Thymus (tissue), 2 donors: ENCODE results near the gene RNPS1. TPM values are rescaled to one million over a fixed set of nuclear protein-coding genes. Genes with fewer than 3 reads are reported as not detected.

Experiments used
- polyA plus RNA-seq: library from polyadenylated mRNA; stranded (reverse); fragments of 200-250 nt; gene quantifications from one replicate; pipeline ENCODE4 v1.2.3, GENCODE V29; 2013
- total RNA-seq: library from RNA; stranded (reverse); fragments of 120-200 nt; gene quantifications from one replicate; pipeline ENCODE4 v1.2.4, GENCODE V29; 2013
- donor health status: healthy.

The RNPS1 gene
- total and polyA plus RNA-seq, 2 donors: 87.2 to 130 TPM

Other genes starting within 250 kb of the RNPS1 start
- gene NPW, start 248.3 kb downstream of the RNPS1 start, total RNA-seq: 0.66 TPM
- gene NPW, start 248.3 kb downstream of the RNPS1 start, polyA plus RNA-seq: 1.2 TPM
- gene NHERF2, start 241.2 kb downstream of the RNPS1 start, total RNA-seq: 6.3 TPM
- gene NHERF2, start 241.2 kb downstream of the RNPS1 start, polyA plus RNA-seq: 23.4 TPM
- 32.7 TPM for gene NTHL1, start 220.3 kb downstream of the RNPS1 start, total RNA-seq
- 32.7 TPM for gene NTHL1, start 220.3 kb downstream of the RNPS1 start, polyA plus RNA-seq
- 22.7 TPM for gene TSC2, start 220.1 kb downstream of the RNPS1 start, total RNA-seq
- 61.8 TPM for gene TSC2, start 220.1 kb downstream of the RNPS1 start, polyA plus RNA-seq
- gene PKD1, start 132.2 kb downstream of the RNPS1 start, total RNA-seq: 13.4 TPM
- 35.3 TPM for gene PKD1, start 132.2 kb downstream of the RNPS1 start, polyA plus RNA-seq
- 0.28 TPM for gene RAB26, start 119.5 kb downstream of the RNPS1 start, total RNA-seq
- gene RAB26, start 119.5 kb downstream of the RNPS1 start, polyA plus RNA-seq: 2.6 TPM
- 22.3 TPM for gene TRAF7, start 112.3 kb downstream of the RNPS1 start, total RNA-seq
- gene TRAF7, start 112.3 kb downstream of the RNPS1 start, polyA plus RNA-seq: 23.9 TPM
- 0.05 TPM for gene CASKIN1, start 71.5 kb downstream of the RNPS1 start, total RNA-seq
- 0.48 TPM for gene CASKIN1, start 71.5 kb downstream of the RNPS1 start, polyA plus RNA-seq
- gene MLST8, start 62.7 kb downstream of the RNPS1 start, total RNA-seq: 20.3 TPM
- gene MLST8, start 62.7 kb downstream of the RNPS1 start, polyA plus RNA-seq: 34.6 TPM
- gene BRICD5, start 57.3 kb downstream of the RNPS1 start, total RNA-seq: 4.0 TPM
- 21.3 TPM for gene BRICD5, start 57.3 kb downstream of the RNPS1 start, polyA plus RNA-seq
- 12.4 TPM for gene PGP, start 53.3 kb downstream of the RNPS1 start, total RNA-seq
- 12.9 TPM for gene PGP, start 53.3 kb downstream of the RNPS1 start, polyA plus RNA-seq
- gene E4F1, start 44.5 kb downstream of the RNPS1 start, total RNA-seq: 26.5 TPM
- gene E4F1, start 44.5 kb downstream of the RNPS1 start, polyA plus RNA-seq: 42.3 TPM
- 0.99 TPM for gene DNASE1L2, start 31.7 kb downstream of the RNPS1 start, total RNA-seq
- gene DNASE1L2, start 31.7 kb downstream of the RNPS1 start, polyA plus RNA-seq: 3.5 TPM
- gene ECI1, start 16.5 kb downstream of the RNPS1 start, total RNA-seq: 31.1 TPM
- gene ECI1, start 16.5 kb downstream of the RNPS1 start, polyA plus RNA-seq: 47.0 TPM
- gene ABCA3, start 72.6 kb upstream of the RNPS1 start, total RNA-seq: 8.4 TPM
- 8.6 TPM for gene ABCA3, start 72.6 kb upstream of the RNPS1 start, polyA plus RNA-seq
- 22.7 TPM for gene CCNF, start 161.3 kb upstream of the RNPS1 start, total RNA-seq
- gene CCNF, start 161.3 kb upstream of the RNPS1 start, polyA plus RNA-seq: 4.0 TPM
- gene TEDC2, start 192.0 kb upstream of the RNPS1 start, total RNA-seq: 11.0 TPM
- gene TEDC2, start 192.0 kb upstream of the RNPS1 start, polyA plus RNA-seq: 1.8 TPM
- gene NTN3, start 203.2 kb upstream of the RNPS1 start, total RNA-seq: 0.71 TPM
- gene NTN3, start 203.2 kb upstream of the RNPS1 start, polyA plus RNA-seq: 0.02 TPM
- gene TBC1D24, start 207.0 kb upstream of the RNPS1 start, total RNA-seq: 3.5 TPM
- 3.7 TPM for gene TBC1D24, start 207.0 kb upstream of the RNPS1 start, polyA plus RNA-seq
- gene ATP6V0C, start 245.8 kb upstream of the RNPS1 start, total RNA-seq: 11.0 TPM
- 103 TPM for gene ATP6V0C, start 245.8 kb upstream of the RNPS1 start, polyA plus RNA-seq